ENCODE data around the gene DYRK2.

The DYRK2 gene

DNA sequence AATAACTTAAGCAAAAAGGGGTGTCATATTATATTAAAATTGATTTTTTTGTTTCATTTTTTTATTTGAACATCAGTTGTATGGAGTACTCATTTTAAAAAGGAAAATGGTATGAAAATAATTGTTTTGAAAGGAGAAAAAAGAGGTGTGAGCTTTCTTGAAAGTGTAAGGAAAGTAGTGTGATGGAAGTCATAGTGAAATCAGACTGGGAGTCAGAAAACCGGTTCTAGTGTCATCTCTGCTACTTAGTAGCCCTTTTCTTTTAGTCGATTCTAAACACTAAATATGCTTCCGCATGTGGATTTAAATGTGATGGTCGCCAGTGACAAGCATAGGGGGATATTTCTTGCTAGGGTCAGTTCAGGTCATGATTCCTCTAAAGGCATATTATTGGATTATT, 1.8 kb upstream of the DYRK2 start:
- no peak for DNase-seq (ENCODE audit: low read depth)

DNA sequence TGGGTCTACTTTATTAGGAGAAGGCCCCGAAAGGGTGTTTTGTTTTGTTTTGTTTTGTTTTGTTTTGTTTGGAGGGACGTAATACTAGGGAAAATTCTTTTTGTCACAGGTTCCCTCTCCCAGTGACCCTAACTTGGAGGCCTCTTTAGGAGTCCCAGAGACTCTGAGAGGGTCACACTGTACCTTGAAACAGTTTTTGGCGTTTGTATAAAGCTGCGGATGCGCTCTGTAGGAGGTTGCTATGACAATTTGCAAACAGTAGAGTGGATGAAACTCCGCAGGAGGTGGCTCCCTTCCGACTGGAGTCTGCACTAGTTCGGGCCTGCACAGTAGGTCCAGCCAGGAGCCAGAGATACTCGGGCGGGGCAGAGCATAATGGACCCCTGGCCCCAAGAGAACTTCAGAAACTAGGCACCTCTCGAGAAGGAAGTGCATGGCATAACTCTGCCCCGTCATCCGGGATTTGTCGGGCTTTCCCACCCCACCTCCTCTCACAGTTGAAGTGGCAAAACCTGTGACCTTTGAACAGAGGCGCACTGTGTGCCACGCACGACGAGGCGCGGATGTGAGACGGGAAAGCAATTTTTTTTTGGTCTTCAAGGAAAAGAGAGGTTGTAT, 1.3 kb upstream of the DYRK2 start:
- peak; percentile 7 for DNase-seq (ENCODE audit: low read depth)

DNA sequence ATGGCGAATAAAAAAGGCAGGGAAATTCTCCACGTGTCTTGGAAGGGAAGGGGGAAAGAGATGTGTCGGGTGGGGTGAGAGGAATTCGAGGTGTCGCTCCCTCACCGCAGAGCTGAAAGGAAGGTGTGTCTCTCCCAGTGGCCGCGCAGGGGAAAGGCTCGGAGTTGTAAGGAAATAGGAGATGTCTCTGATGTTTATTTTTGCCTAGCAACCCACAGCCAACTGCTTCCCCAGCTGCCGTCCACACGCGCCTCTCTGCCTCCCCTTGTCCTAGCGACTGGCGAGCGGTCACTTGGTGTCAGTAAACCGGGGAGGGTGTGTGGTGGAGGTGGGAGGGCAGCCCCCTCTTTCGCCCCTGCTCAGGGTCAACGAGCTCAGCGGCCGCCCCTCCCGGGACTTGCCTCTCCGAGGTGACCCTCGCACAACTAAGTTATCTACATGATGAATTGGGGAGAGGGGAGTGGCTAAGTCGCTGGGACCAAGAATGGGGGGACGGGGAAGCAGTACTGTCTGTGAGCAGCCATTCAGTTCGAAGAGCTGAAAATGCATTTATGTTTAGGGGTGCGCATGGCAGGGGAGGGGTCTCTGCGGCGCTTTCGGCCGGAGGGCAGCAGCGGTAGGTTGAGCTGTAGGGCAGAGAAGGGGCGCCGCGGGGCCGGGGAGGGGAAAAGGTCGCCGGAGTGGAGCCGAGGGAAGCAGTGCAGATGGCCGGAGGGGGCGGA, 585 bp upstream of the DYRK2 start:
- DNase-seq (ENCODE audit: low read depth): peak; percentile 3

DNA sequence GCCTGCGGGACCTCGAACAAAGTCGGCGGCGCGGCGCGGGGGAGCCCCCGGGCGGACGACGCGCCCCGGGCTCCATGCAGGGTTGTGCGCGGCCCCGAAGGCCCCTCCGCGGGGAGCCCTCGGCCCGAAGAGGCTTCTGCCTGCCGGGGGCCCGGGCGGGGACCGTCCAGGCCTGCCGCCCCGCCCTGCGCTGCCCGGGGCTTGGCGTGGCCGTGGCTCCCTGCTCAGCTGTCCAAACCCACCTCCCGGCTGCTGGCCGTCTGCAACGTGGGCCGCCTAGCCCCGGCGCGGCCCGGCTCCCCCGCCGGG, 670 bp downstream of the DYRK2 start:
- no peak for DNase-seq (ENCODE audit: low read depth)

DNA sequence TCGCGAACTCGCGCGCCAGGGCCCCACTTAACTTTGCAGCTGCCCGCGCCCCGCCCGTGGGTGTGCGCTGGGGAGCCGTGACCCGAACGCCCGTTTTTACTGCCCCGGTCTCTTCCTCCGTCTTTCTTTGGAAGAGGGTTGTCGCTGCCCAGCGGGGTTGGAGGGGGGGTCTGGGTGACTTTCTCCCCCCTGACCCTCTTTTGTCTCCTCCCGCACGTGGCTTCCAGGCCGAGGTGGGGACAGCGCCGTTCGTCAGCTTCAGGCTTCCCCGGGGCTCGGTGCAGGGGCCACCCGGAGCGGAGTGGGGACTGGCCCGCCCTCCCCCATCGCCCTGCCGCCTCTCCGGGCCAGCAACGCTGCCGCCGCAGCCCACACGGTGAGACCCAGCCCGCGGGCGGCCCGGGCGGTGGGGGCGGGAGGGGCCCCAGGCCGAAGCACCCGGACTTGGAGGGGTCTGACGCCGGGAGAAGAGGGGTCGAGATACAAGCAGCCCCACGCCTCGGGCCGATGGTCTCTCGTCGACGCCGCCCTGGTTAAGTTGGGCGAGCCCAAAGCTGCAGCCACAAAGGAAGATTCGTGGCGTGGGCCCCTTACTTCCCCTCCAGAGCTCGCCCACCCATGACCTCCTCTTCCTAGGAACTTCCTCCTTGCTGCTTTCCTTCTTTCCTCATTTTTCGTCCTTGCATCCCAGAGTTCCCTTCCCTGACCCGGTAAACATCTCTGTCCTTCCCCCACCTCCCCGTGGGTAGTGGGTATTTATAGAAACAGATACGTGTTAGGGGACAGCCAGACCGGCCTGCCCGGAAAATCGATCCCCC, 1.2 kb downstream of the DYRK2 start:
- peak; percentile 23 for DNase-seq (ENCODE audit: low read depth)

DNA sequence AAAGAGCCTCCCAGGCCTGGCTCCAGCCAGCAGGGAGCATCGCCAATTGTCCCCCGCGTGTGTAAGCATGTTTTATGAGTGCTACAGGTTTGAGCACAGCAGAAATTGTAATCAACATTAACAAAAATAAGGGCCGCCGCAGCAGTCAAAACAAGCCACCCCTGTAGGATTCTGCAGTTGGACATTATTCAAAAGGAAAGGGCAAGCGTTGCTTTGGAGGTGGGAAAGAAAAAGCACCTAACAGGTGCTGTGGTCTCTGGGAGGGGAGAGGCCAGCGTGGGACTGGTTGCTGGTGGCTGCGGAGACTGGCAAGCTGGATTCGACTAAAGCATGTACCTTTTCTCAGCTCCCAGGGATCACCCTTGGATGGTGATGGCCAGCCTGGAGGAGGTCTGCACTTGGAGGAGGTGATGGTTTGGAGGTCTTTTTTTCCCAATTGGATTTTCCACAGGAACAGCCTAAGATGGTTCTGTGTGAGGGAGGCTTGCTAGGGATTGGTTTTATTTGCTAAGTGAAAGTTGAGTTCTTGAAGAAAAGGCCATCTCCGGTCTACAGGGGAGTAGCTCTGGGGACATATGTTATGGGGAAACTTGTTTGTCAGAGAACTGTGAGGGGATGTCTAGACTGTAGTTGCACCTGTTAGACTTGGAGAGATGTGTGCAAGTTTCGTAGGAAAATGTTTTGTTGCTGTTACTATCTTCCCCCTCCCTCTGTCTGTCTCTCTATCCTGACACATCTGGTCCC, 2.0 kb downstream of the DYRK2 start:
- DNase-seq (ENCODE audit: low read depth): no peak

DNA sequence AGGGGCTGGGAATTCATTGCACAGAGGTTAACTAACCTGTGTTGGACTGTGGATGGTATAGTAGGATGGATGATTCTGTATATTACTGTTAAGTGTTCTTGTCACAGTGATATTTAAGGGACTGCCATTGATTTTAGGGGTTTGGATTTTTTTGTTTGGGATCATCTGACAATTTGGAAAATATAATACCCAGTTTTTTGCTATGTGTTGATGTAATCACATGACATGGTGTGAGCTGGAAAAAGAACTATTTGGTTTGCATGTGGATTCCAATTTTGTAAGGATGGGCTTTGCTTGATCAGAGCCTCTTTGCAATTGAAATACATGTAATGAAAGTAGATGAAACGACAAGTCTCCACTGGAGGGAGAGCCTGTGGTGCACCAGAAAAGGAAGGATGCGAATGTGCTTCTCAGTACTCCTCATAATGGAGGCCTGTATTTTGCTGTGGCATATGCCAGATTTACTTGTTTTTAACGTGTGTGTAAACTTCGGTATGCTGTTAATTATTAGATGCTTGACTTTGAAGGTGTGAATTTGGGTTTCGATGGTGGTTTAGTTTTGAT, 2.7 kb downstream of the DYRK2 start:
- DNase-seq (ENCODE audit: low read depth): peak; percentile 11

DNA sequence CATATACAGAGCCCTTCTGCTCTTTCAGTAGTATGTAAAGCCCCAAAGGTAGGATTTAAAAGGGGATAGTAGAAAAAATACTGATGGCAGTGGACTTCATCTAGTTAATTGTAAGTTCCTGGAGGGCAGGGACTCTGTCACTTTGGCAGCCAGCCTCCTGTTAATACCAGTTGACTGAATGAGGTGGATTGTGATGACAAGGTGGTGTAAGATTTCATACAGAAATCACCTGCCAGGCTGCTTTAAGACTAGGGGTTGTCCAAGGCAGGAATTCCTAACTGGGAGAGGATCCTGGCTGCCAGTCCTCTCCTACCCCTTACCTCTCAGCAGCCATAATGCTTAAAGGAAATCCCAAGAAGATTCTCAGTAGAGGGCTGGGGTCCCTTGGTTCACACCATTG, 7.3 kb downstream of the DYRK2 start:
- no peak for DNase-seq (ENCODE audit: low read depth)

DNA sequence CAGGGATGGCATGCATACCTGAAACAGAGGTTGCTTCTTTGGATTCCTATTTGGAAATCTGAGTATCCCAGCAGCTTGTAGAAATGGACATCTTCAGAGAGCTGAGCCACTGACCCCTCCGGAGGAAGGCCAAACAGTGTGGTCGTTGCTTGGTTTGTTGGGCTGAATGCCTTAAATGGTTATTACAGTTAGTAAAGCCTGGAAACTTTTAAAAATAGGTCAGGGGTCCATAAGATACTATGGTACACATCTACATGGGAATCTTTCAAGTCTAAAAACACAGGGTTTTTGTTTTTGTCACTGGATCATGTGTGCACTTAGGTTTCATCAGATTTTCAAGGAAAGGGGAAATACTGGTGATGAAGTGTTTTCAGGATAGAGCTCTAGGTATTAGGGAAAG, 7.7 kb downstream of the DYRK2 start:
- DNase-seq (ENCODE audit: low read depth): no peak

DNA sequence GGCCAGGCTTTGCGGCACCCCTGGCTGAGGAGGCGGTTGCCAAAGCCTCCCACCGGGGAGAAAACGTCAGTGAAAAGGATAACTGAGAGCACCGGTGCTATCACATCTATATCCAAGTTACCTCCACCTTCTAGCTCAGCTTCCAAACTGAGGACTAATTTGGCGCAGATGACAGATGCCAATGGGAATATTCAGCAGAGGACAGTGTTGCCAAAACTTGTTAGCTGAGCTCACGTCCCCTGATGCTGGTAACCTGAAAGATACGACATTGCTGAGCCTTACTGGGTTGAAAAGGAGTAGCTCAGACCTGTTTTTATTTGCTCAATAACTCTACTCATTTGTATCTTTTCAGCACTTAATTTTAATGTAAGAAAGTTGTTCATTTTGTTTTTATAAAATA, 9.9 kb downstream of the DYRK2 start:
- no peak for DNase-seq (ENCODE audit: low read depth)

DNA sequence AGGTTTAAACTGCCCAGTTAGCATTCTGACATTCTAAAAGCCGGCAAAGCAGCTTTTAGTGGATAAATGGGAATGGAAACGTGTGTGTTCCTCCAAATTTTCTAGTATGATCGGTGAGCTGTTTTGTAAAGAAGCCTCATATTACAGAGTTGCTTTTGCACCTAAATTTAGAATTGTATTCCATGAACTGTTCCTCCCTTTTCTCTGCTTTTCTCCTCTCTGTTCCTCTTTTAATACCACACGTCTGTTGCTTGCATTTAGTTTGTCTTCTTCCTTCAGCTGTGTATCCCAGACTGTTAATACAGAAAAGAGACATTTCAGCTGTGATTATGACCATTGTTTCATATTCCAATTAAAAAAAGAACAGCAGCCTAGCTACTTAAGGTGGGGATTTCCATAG, 10.7 kb downstream of the DYRK2 start:
- DNase-seq (ENCODE audit: low read depth): no peak

DNA sequence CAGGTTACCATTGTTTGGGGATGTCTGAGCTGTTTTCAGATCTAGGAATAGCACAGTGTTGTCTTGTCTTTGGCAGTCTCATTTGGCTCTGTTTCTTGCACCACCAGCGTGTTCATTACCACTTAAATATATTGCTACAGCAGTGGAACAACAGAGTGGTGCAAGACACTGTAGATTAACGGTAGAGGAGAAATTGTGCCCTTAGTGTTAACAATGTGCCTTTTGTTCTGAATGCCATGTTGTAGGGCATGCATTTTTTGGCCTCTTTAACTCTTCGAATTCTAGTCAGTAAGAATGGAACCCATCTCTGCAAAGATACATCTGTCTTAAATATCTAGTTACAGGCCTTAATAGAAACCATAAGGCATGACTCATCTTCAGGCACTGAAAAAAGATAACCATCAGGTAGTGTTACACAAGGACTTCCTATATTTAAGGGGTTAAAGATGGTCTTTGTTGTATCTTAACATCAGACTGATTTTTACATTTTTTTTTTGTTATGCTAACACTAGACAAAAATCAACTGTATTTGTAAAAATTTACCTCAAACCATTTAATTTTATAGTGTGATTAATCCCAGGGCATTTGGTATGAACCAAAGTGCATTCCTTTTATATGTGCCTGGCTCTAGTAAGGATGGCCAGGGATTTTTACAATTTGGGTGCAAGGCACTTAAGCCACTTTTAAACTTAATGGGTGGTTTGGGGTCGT, 12.9 kb downstream of the DYRK2 start:
- DNase-seq (ENCODE audit: low read depth): no peak

DNA sequence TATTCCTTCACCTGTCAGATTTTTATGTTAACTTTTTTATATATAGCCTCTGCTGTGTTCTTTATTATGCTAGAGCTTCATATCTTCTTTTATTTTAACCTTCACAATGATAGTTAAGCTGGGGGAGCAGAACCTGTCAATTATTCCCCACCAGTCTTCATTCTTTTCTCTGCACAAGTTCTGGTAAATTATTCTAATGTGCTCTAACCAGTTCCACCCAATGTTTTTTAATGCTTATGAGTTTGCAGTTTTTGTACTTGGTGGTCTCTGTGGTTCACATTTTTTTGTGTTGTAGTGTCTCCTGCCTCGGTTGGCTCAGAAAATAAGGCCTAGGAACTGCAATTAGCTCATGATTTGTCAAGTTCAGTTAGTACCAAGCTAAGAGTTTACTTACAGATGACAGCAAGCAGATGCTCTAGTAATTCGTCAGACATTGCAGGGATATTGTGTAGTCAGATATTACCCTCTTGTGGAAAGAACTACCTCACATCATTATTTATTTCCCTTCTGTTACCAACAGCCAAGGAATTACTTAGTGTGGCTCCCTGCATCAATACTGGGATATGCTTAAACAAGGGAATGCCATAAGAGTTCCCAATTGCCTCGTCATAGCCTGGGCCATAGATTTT, 14.5 kb downstream of the DYRK2 start:
- no peak for DNase-seq (ENCODE audit: low read depth)

DNA sequence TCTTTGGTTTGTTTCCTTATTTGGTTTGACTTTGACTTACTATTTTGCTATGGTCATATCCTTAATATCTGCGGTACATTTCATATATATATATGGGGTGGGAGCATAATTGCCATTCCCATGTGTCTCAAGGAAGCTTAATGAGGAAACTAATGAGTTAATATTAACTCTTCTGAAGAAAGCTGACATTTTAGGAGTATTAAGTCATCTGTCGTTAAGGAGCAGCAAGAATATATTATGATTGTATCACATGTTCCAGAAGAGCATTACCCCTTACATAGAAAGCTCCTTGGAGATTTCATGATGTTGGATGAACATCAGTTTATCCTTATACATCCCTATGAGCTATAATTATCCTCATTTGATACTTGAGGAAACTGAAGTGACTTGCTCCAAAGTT, 15.6 kb downstream of the DYRK2 start:
- no peak for DNase-seq (ENCODE audit: low read depth)

DNA sequence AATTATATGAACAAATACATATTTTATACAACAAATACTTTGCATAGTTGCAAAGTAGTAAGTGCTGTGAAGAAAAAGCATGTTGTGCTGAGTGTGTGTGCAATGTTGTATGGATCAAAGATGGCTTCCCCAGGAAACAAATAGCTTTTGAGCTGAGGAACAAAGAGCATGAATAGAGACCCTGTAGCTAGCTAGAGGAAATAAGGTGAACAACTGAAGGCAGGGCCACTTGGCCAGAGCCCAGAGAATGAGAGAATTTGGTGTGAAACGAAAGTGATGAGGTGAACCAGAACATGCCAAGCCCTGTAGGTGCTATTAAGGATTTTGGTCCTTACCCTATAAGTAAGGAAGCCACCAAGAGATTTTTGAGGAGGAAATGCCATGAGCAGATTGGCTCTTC, 17.1 kb downstream of the DYRK2 start:
- no peak for DNase-seq (ENCODE audit: low read depth)

DNA sequence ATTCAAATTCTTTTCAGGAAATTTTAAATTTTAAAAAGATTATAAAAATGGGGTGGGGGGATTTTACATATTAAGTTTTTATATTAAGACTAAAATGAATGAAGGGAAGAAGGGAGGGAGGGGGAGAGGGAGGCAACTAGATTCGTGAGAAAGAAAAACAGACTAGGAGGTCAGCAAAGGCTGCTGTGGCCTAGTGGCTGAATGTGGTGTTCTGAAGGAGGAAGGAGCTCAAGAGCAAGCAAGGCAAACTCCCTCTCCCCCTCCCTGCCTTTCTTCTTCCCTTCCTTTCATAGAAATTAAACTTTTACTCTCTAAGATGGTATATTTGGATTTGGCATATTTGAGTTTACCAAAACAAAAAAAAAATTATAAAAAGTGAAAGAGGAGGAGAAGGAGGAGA, 18.1 kb downstream of the DYRK2 start:
- DNase-seq (ENCODE audit: low read depth): no peak

DNA sequence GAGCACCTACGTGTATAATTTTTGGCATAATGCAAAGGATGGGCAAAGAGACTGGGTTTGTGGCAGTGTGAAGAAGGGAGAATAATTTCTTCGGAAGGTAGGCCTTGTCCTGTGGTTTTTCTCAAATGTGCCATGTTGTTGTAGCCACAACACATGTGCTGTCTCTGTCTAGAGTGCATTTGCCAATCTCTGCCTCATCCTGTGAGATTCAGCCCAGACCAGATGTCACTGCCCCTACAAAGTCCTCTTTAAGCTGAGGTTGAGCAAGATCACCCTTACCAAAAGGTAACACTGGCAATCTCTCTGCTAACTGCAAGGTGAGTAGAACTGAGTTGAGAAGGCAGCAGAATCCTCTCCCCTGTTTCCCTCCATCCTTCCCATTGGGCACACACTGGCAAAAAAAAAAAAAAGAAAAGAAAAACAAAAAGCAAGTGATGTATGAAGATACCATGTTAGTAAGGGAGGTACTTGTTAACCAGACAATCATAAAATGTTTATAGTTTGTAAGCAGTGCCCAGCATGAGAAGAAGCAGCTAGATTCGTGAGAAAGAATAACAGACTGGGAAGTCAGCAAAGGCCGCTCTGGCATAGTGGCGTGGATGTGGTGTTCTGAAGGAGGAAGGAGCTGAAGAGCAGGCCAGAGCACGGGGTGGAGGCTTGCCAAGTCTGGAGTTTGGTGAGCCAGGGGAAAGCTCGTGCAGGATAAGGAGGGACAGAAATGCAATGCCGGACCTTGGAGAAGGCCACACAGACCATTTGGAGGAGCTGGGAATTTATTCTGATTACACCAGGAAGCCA, 18.9 kb downstream of the DYRK2 start:
- DNase-seq (ENCODE audit: low read depth): no peak

DNA sequence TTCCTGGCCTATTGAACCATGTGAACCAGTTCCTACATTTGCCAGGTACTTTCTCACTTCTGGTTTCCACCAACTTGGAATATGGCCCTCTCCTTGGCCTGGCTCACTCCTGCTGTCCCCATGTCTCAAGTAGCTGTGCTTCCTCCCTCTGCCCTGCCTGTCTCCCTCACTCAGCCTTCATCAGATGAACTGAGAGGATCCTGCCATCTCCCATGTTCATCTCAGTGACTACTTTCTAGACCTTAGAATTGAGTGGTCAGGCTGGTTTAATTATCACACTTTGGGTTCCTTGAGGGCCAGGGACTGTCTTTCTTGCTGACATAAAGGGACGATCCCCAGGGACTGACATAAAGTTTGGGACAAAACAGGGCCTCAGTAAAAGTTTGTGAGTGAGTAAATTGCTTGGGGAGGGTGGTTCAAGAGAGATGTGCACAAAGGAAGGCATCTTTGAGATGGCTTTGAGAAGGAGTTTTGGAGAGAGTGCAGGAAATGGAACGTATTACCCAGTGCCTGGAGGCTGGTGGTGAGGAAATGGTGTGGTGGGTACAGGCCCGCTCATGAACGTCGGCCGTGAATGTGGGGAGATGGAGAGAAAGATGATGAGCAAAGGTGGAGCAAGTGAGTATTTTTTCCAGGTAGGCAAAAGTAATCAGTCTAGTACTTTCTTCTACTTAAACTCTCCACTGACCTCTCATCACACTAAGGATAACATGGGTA, 20.8 kb downstream of the DYRK2 start:
- no peak for DNase-seq (ENCODE audit: low read depth)

DNA sequence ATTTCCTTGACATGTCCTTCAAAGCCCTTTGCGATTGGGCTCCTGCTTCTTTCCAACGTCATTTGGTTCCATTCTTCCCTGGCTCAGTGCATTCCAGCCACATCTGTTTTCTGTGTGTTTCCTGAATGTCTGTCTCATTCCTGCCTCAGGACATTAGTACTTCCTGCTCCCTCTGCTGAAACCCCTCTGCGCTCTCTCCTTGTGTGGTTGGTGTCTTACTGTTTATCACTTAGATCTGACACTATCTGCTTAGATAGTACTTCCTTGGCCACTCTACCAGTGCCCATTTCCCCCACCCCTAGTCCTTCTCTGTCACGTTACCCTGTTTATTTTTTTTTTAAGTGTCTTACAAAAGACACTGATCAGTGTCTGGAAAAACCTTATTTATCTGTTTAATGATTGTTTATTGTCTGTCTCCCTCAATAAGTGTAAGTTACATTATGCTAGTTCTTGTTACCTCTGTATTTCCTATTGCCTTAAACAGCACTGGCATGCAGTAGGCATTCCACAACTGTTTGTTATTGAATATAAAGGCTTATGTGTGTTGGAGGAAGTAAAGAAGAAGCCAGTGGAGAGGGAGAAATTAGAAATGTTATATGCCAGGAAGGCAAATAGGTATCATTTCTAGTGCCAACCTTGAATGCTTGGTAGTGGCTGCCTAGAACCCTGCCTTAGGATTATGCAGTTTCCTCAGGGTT, 21.5 kb downstream of the DYRK2 start:
- no peak for DNase-seq (ENCODE audit: low read depth)
